Erythroblast (primary cell): ENCODE data around the gene LNX2.

Experiments
- GATA1 ChIP-seq: IDR thresholded peaks from 2 replicates; pipeline ENCODE4 v1.6.1; 2011; ENCODE audit warnings: low read depth, mild to moderate bottlenecking, control low read depth, low read length, moderate library complexity
- POLR2A ChIP-seq: IDR thresholded peaks from 2 replicates; pipeline ENCODE4 v1.6.1; 2011; ENCODE audit warnings: mild to moderate bottlenecking, low read length

DNA sequence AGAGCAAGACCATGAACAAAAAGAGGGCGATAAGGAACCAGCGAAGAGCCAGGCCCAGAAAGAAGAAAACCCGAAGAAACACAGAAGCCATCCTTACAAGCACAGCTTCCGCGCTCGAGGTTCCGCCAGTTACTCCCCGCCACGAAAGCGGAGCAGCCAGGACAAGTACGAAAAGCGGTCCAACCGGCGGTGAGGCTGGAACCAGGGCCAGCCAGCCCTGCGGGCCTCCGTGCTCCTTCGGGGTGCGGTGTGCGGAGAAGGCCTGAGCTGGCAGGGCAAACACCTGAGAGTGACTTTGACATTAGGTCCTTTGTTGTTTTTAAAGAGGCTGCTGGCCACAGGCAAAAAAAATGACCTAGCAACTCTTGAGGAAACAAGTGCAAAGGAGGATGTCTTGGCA, 45.4 kb upstream of the LNX2 start:
- no peak for TF ChIP-seq POLR2A
- TF ChIP-seq GATA1 = no peak
